GM18508 (cell line): ENCODE data around the gene AUP1.
"Not testable (repeated sequence)": the region's sequence is repeated elsewhere in the genome, so short reads cannot be mapped to it uniquely, and the experiment has no call there.

ENCODE experiments used
- ATAC-seq: cut with Tn5 transposase; IDR thresholded peaks from one replicate; pipeline ENCODE4 v1.9.1; 2021; ENCODE audit warnings: moderate number of reproducible peaks; ENCODE audit not compliant: insufficient read depth, unreplicated experiment

Gene AUP1

GRCh38 chr2:74529357-74530238, at the start of gene AUP1, which contains the start of gene HTRA2:
Gene AUP1, minus strand, starts transcription at chr2:74529706. Its CDS starts 77 bp downstream, at chr2:74529629.
Gene HTRA2, plus strand, starts transcription at chr2:74529933. Its CDS starts 74 bp downstream, at chr2:74530007.
- ATAC-seq: peak; percentile 61

GRCh38 chr2:74578408-74578807, 48.9 kb upstream of the AUP1 start:
- ATAC-seq: no peak

GRCh38 chr2:74577448-74577847, 47.9 kb upstream of the AUP1 start:
- ATAC-seq: no peak

GRCh38 chr2:74576863-74577229, 47.3 kb upstream of the AUP1 start:
- no peak for ATAC-seq

GRCh38 chr2:74576211-74576862, 46.8 kb upstream of the AUP1 start:
- ATAC-seq: no peak

GRCh38 chr2:74575320-74575719, 45.8 kb upstream of the AUP1 start:
- ATAC-seq: no peak

GRCh38 chr2:74573747-74574562, 44.4 kb upstream of the AUP1 start:
- no peak for ATAC-seq

- ATAC-seq: no peak
These were observed 42.8 kb upstream of the AUP1 start for GRCh38 chr2:74572178-74572925.

GRCh38 chr2:74571058-74571457, 41.6 kb upstream of the AUP1 start:
- ATAC-seq: peak; percentile 54

- no peak for ATAC-seq
These were observed 40.2 kb upstream of the AUP1 start for GRCh38 chr2:74569686-74570085.

GRCh38 chr2:74567881-74568280, 38.4 kb upstream of the AUP1 start:
- no peak for ATAC-seq

- no peak for ATAC-seq
These were observed 37.2 kb upstream of the AUP1 start for GRCh38 chr2:74566754-74567085.

- no peak for ATAC-seq
These were observed 36.7 kb upstream of the AUP1 start for GRCh38 chr2:74566076-74566753.

GRCh38 chr2:74564222-74564621, 34.7 kb upstream of the AUP1 start:
- no peak for ATAC-seq

- ATAC-seq: no peak
These were observed 32.7 kb upstream of the AUP1 start for GRCh38 chr2:74562126-74562775.

- ATAC-seq: not testable (repeated sequence)
These were observed 31.5 kb upstream of the AUP1 start for GRCh38 chr2:74561022-74561421.

GRCh38 chr2:74560591-74560990, 31.1 kb upstream of the AUP1 start:
- no peak for ATAC-seq

- ATAC-seq: no peak
These were observed 30.4 kb upstream of the AUP1 start for GRCh38 chr2:74559912-74560311.
